Left colon (tissue), 2 donors: Measurements from ENCODE around the gene HSPA14. TPM values are rescaled to one million over a fixed set of nuclear protein-coding genes. Genes with fewer than 3 reads are reported as not detected.
"Not testable (repeated sequence)": the region's sequence is repeated elsewhere in the genome, so short reads cannot be mapped to it uniquely, and the experiment has no call there.

Experiments
- ATAC-seq: fragments of 200-7000 bp; cut with Tn5 transposase; one replicate; pipeline ENCODE4 v1.9.1; 2020; ENCODE audit warnings: mild to moderate bottlenecking, moderate library complexity
- DNase-seq, 2 donors: peaks; one replicate each; pipeline ENCODE4 v3.0.0-alpha.2; 2020
- intact Hi-C, 2 donors: fragments of 100-400 bp; cut with DNase I in 1 of 2; cut with micrococcal nuclease in 1 of 2; formaldehyde crosslinking; loops; one replicate each; pipeline versions ENCODE4 v1.11.2 to v1.14.0; 2022; cut with DNase I, micrococcal nuclease
- long read RNA-seq: library from polyadenylated mRNA; unstranded; transcript quantifications from one replicate; pipeline ENCODE4 v2.0.0, GENCODE V29; 2021
- total RNA-seq, 2 donors: library from RNA; stranded (reverse); fragmentation: NEBNext Ultra II Directional; extraction: Animal tissue kit (Norgen Biotek cat#: 25700); gene quantifications; one replicate each; pipeline ENCODE4 v1.2.1, GENCODE V29; 2021
- donor health status: DM: no; HTN: no; CAD: no.
- donor health status: DM: yes; HTN: yes; CAD: no.

HSPA14 gene
- total RNA-seq, result 10 to 100 TPM; 13.6 to 14.0 TPM
- long read RNA-seq, transcript HSPA14-201 (14 exons, 1,904 nt), result major isoform, 28 of 37 reads
- long read RNA-seq, partial matches to known transcripts, result 9 of 37 reads
- long read RNA-seq, other reads (novel, unspliced or antisense), result 0 of 37 reads

GRCh38 chr10:14837757-14838581, at the start of gene HSPA14, which contains the start of the genes CDNF and MSANTD7:
Gene HSPA14 (plus strand): TSS chr10:14838306. CDS start chr10:14838403, 97 bp downstream.
Gene CDNF (minus strand): TSS chr10:14838037. CDS start chr10:14837946, 91 bp downstream.
Gene MSANTD7 (plus strand): TSS chr10:14838306. CDS start chr10:14842285, 3,979 bp downstream.
- DNase-seq (peak; percentile 99), ATAC-seq (peak; percentile 91)
- intact Hi-C loops, result no loop called here

DNA sequence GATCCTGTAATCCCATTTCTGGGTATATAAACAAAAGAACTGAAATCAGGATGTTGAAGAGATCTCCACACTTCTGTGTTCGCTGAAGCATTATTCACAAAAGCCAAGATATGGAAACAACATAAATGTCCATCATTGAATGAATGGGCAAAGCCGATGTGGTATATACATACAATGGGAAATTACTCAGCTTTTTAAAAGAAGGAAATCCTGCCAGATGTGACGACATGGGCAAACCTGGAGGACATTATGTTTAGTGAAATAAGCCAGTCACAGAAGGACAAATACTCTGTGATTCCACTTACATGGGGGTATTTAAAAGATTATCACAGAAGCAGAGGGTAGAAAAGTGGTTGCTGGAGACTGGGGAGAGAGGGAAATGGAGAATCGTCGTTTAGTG, 39.5 kb upstream of the HSPA14 start:
- intact Hi-C loops, result no loop called here

DNA sequence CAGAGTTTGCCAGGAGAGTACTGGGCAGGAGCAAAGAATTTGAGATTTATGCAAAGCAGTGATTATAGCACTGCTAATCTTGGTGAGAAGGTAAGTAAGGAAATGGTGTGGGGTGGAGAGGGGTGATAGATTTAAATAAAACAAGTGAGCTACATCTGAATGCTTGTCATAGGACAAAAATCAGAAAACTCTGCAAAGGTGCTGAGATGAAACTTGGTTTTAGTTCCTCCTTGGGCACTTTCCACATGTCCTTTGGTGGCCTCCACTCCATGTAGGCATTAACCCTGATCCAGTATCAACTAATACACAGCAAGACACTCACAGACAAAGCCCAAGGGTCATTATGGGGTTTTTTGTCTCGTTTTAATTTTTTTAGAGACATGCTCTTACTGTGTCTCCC, 37.7 kb upstream of the HSPA14 start:
- ATAC-seq, result no peak
- intact Hi-C loops, result no loop called here
- no peak for DNase-seq

More for the DNA sequence above, 39.5 kb upstream of the HSPA14 start:
- no peak for ATAC-seq
- no peak for DNase-seq

DNA sequence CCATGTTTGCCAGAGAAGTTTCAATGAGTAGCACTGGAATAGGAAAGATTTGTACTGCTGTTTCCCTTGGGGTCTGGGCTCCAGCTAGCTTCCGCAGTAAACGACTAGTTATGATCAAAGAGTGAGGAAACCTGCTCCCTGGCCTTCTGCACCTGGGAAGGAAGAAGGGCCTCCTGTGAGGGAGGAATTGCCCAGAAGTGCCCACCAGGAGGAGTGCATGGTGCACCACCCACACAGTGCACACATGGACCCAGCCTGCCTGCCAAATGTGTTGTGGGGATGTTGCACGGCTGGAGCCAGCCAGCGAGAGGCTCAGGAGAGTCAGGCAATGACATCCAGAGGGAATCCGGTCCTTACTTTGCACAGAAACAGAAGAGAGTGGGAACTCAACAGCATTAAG, 36.4 kb upstream of the HSPA14 start:
- DNase-seq, result no peak

DNA sequence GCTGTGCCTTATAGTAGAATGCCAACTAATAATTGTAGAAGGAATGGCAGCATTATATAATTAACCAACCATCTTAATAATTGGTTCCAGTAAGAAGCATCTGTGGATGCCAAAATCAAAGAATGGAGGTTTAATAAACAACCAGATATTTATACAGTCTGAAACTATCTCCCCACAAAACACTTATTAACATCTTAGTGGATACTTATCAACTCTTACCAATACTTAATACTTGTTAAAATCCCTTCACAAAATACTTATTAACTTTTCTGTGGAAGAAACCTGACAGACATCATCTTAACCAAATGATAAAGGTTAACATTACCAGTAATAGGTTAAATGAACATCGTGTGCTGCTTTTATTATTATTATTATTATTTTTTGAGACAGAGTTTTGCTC, 34.3 kb upstream of the HSPA14 start:
- intact Hi-C loops, result no loop called here
- ATAC-seq, result no peak
- no peak for DNase-seq

More for the DNA sequence above, 36.4 kb upstream of the HSPA14 start:
- intact Hi-C loops, result no loop called here
- no peak for ATAC-seq

DNA sequence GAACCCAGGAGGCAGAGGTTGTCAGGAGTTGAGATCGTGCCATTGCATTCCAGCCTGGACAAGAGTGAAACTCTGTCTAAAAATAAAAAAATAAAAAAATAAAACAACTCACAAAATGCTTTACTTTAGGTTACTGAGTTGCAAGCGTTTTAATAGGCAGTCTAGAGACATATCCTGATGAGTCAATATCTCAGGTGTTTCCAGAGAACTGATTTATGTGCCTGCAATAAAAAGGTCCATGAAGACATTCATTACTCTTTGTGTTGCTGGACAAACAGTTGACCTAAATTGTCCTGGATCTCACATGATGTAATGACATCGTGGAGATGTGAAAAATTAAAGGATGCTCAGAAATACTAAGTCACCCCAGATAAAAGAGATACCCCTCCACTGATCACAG, 31.8 kb upstream of the HSPA14 start:
- intact Hi-C loops, result no loop called here
- peak; percentile 51 for ATAC-seq
- DNase-seq, result no peak

DNA sequence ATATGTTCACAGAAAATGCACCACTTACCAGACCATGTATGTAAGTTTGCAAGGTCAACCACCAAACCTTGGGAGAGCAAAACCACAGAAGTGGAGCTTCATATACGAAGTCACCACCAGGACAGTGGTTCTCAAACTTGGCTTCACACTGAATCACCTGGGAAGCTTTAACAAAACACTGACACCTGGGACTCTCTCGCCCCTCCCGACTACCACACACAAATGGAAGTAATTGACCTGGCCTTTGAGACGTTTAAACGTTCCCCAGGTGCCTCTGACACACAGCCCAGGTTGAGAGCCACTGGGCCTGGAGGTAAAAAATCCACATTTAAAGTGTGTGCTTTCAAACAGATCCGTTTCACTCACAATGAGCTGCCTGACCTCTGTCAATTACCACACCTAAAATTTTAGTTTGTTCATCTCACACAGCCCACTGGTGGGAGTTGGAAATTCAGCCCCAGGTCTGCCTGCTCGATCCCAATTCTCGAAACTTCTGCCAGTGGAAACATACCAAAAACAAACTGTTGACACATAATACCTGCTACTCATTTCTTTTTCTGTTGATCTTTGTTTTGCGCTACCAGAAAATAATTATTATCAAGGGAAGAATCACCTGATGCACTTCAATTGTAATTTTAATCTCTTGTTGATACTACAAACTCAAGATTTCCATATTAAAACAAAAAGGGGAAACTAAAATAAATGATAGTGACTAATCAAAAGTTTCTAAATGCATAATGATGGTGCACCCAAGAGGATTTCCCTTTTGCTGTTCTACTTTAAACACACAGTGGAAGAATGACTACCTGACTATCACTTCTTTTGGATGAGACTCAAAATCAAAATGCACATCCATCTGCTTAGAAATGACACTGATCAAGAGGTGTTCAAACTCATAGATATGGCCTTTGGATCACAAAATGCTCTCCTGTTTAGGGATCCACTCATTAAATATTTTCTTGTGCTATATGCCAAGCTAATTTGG, 26.8 kb upstream of the HSPA14 start:
- intact Hi-C loops, result no loop called here
- ATAC-seq, result no peak
- DNase-seq, result no peak

DNA sequence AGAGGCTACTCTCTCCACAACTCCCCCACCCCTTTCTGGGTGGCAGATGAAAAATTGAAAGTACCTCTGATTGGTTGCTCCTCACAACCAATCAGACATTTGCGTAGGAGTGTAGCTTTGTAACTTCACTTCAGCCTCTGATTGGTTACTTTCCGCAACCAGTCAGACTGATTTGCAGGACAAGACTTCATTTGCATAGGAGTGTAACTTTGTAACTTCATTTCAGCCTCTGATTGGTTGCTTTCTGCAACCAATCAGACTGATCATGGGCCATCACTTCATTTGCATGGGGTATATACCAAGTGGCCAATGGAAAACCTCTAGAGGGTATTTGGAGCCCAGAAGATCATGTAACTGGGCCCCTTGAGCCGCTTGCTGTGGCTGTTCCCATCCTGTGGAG, 25.8 kb upstream of the HSPA14 start:
- ATAC-seq, result no peak
- no peak for DNase-seq
- intact Hi-C loops, result no loop called here

- ATAC-seq (no peak), DNase-seq (no peak)
- intact Hi-C loops, result no loop called here
Measured at GRCh38 chr10:14815681-14816080, 22.4 kb upstream of the HSPA14 start.

DNA sequence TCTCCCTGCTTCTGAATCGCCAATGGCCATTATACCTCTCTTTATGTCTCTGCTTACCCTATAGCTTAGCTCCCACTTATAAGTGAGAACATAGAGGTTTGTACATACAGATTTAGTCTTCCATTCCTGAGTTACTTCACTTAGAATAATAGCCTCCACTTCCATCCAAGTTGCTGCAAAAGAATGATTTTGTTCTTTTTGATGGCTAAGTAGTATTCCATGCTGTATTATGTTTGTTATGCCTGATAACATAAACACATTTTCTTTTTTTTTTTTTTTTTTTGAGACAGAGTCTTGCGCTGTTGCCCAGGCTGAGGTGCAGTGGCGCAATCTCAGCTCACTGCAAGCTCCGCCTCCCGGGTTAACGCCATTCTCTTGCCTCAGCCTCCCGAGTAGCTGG, 21.4 kb upstream of the HSPA14 start:
- intact Hi-C loops, ATAC-seq, DNase-seq: not testable (repeated sequence)

DNA sequence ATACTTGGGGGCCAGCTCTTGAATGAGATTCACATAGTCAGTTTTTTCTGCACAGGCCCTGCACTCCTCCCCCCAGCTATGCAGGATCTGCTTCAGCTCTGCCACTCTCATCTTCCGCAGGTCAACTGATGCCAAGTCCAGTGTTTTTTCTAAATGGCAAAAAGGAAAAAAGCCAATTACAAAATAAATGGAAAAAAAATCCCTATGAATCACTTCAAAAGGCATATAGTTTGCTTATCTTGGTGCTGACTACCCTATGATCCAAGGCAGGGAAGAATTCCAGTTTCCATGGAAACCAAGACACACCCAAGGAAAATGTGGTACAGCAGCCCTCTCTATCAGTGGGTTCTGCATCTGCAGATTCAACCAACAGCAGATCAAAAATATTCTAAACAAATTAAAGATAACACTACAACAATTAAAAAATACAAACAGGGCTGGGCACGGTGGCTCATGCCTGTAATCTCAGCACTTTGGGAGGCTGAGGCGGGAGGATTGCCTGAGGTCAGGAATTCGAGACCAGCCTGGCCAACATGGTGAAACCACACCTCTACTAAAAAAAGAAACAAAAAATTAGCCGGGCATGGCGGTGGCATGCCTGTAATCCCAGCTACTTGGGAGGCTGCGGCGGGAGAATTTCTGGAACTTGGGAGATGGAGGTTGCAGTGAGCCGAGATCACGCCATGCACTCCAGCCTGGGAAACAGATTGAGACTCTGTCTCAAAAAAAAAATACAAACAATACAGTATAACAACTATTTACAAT, 17.9 kb upstream of the HSPA14 start:
- intact Hi-C loops, result loop anchor here (5.0 to 10.0 kb wide), 3 partner anchors 205 to 325 kb away; no protein-coding TSS in a partner anchor
- no peak for DNase-seq
- ATAC-seq, result no peak

GRCh38 chr10:14820775-14821154, 17.3 kb upstream of the HSPA14 start:
- ATAC-seq (no peak), DNase-seq (no peak)
- intact Hi-C loops, result loop anchor here (5.0 to 10.0 kb wide), 3 partner anchors 206 to 326 kb away; no protein-coding TSS in a partner anchor

DNA sequence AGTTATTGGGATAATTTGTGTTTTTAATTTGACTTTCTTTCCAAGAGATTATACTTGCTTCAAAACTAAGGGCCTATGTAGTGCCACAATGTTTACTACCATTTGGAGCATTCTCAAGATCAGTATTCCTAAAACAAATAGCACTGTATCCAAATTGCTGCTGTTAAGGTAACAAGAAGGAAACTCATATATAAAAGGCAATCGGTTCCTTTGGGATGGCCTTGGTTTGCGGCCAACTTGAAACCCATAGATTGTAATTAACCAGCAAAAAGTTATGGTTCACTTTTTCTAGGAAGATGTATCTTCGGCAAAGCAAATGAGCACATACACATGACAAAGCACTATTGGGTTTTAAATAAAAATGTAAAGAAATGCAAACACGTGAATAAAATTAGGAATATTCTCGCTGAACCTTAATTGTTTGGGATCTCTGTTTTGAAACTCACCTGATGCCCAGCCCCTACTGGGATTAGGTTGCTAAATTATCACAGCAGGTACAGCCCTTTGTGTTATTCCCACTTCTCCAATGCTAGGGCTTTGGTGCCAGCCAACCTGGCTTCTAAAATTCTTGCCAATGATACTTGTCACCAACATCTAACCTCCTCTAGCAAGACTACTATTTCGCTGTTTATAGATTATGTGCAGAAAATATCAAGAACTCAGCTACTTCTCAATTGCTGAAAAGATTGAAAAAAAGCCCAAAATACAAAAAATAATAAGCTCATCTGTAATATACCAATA, 16.3 kb upstream of the HSPA14 start:
- DNase-seq (peak in 1 of 2 donors; percentile 32), ATAC-seq (peak; percentile 75)
- intact Hi-C loops, result loop anchor here (5.0 to 10.0 kb wide), 3 partner anchors 207 to 327 kb away; no protein-coding TSS in a partner anchor

DNA sequence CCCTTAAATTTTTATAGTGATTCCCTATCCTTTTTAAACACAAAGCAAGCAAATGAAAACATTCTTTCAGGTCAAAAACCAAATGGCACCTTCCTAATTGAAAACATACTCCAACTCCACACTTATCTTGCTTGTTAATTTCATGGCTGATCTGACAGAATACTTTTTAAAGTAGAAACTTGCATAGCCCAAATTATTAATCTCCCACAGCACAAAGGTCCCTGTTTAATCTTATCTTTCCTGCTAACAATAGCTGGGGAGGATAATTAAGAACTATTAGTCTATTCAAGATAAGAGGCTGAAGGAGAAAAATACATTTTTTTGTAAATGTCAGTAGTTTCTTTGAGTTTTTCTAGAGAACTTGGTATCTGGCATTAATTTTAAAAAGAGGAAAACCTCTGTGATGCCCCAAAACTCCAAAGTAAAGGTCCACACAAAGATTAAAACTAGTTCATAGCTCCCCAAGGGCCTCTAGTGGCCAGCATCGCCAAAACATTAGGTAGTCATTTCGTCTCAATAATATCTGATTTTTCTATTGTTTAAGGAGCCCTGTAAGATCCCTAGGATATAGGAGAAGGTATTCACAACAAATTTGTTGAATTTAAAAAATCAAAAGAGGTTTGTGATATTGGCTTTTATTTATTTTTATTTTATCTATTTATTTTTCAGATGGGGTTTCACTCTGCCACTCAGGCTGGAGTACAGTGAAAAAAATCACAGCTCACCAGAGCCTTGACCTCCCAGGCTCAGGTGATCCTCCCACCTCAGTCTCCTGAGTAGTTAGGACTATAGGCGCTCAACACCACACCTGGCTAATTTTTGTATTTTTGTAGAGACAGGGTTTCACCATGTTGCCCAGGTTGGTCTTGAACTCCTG, 15.0 kb upstream of the HSPA14 start:
- peak; percentile 67 for ATAC-seq
- intact Hi-C loops, result loop anchor here (5.0 to 10.0 kb wide), 3 partner anchors 208 to 328 kb away; no protein-coding TSS in a partner anchor
- peak in 1 of 2 donors; percentile 52 for DNase-seq

GRCh38 chr10:14823966-14824365, 14.1 kb upstream of the HSPA14 start:
- ATAC-seq, result no peak
- intact Hi-C loops, result loop anchor here (5.0 to 10.0 kb wide), 3 partner anchors 209 to 329 kb away; no protein-coding TSS in a partner anchor
- DNase-seq, result no peak

DNA sequence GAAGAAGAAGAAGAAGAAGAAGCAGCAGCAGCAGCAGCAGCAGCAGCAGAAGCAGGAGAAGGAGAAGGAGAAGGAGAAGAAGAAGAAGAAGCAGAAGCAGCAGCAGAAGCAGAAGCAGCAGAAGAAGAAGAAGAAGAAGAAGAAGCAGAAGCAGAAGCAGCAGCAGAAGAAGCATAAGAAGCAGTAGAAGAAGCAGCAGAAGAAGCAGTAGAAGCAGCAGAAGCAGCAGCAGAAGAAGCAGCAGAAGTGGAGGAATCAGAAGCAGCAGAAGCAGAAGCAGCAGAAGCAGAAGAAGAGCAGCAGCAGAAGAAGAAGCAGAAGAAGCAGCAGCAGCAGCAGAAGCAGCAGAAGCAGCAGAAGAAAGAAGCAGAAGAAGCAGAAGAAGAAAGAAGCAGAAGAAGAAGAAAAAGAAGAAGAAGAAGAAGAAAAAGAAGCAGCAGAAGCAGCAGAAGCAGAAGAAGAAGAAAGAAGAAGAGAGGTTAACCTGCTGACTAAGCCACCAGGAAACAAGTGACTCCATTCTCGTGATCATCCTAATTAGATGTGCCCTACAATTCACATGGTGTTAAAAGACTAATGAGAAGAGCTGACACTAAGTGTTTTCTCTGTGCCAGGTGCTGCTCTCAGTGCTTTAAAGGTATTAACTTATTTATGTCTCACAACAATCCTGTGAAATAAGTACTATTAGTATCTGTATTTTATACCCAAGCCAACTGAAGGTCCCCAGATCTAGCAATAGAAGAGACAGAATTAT, 11.9 kb upstream of the HSPA14 start:
- DNase-seq, result no peak
- ATAC-seq, result no peak
- intact Hi-C loops, result loop anchor here (10.0 kb wide), 2 partner anchors 211 to 331 kb away; no protein-coding TSS in a partner anchor
